ENCODE data around the gene BNC2. TPM values are rescaled to one million over a fixed set of nuclear protein-coding genes. Genes with fewer than 3 reads are reported as not detected.
"Not testable (repeated sequence)": the region's sequence is repeated elsewhere in the genome, so short reads cannot be mapped to it uniquely, and the experiment has no call there.

Gene BNC2
- polyA plus RNA-seq, 1 experiment, result 17.5 TPM

- H3K36me3 ChIP-seq (ENCODE audit: control insufficient read depth, insufficient read depth, low read length), result no peaks in the 10 kb centered on the region
- no peak for DNase-seq (ENCODE audit: low read depth)
- no peak for TF ChIP-seq CTCF (IDR thresholded peaks at IDR 0.05; ENCODE audit: insufficient read depth, low read depth, low read length)
- no peak overlapping the region for H3K4me3 ChIP-seq (ENCODE audit: low read depth, low read length)
- POLR2A ChIA-PET, result no interaction called here
- no peaks in the 10 kb centered on the region for H3K27me3 ChIP-seq (ENCODE audit: control insufficient read depth, insufficient read depth, low read length)
- CTCF ChIA-PET, result no interaction called here
Measured at GRCh38 chr9:16885931-16886330, 15.5 kb upstream of the BNC2 start.

- peak; percentile 85 for DNase-seq (ENCODE audit: low read depth)
- no peak for TF ChIP-seq CTCF (IDR thresholded peaks at IDR 0.05; ENCODE audit: insufficient read depth, low read depth, low read length)
- H3K27me3 ChIP-seq (ENCODE audit: control insufficient read depth, insufficient read depth, low read length), result no peaks in the 10 kb centered on the region
- POLR2A ChIA-PET, result interaction anchor here (0.5 to 0.7 kb wide), 3 partner anchors 10 to 1115 kb away, joined by 3 to 6 read pairs (median 4); no protein-coding TSS in a partner anchor
- no peak overlapping the region for H3K4me3 ChIP-seq (ENCODE audit: low read depth, low read length)
- CTCF ChIA-PET, result interaction anchor here (0.6 to 1.2 kb wide), 3 partner anchors 14 to 1334 kb away, joined by 3 to 5 read pairs (median 3); no protein-coding TSS in a partner anchor
- no peaks in the 10 kb centered on the region for H3K36me3 ChIP-seq (ENCODE audit: control insufficient read depth, insufficient read depth, low read length)
Measured at GRCh38 chr9:16884952-16885513, 14.6 kb upstream of the BNC2 start.

GRCh38 chr9:16884373-16884772 lies 13.9 kb upstream of the BNC2 start:
- CTCF ChIA-PET, result interaction anchor here (0.6 to 1.2 kb wide), 4 partner anchors 11 to 317 kb away, joined by 3 read pairs; no protein-coding TSS in a partner anchor
- POLR2A ChIA-PET, result interaction anchor here (0.7 kb wide), 1 partner anchor 11 kb away, joined by 4 read pairs; no protein-coding TSS in a partner anchor
- no peak for TF ChIP-seq CTCF (IDR thresholded peaks at IDR 0.05; ENCODE audit: insufficient read depth, low read depth, low read length)

GRCh38 chr9:16883586-16883985 lies 13.1 kb upstream of the BNC2 start:
- no peak for TF ChIP-seq CTCF (IDR thresholded peaks at IDR 0.05; ENCODE audit: insufficient read depth, low read depth, low read length)
- Histone ChIP-seq H3K36me3 (ENCODE audit: control insufficient read depth, insufficient read depth, low read length) (no peaks in the 10 kb centered on the region), H3K27me3 (ENCODE audit: control insufficient read depth, insufficient read depth, low read length) (no peaks in the 10 kb centered on the region), H3K4me3 (ENCODE audit: low read depth, low read length) (no peak overlapping the region)
- DNase-seq (ENCODE audit: low read depth), result no peak
- ChIA-PET POLR2A (no interaction called here), CTCF (interaction anchor here (0.9 kb wide), 1 partner anchor 10 kb away, joined by 3 read pairs; no protein-coding TSS in a partner anchor)

More at GRCh38 chr9:16884373-16884772, 13.9 kb upstream of the BNC2 start:
- no peak for DNase-seq (ENCODE audit: low read depth)
- no peak overlapping the region for H3K4me3 ChIP-seq (ENCODE audit: low read depth, low read length)
- no peaks in the 10 kb centered on the region for H3K27me3 ChIP-seq (ENCODE audit: control insufficient read depth, insufficient read depth, low read length)
- H3K36me3 ChIP-seq (ENCODE audit: control insufficient read depth, insufficient read depth, low read length), result no peaks in the 10 kb centered on the region

- CTCF ChIA-PET; POLR2A ChIA-PET; H3K4me3 ChIP-seq (ENCODE audit: low read depth, low read length): not testable (repeated sequence)
Measured at GRCh38 chr9:16882440-16882839, 12.0 kb upstream of the BNC2 start.

GRCh38 chr9:16879416-16879815 lies 8.9 kb upstream of the BNC2 start:
- H3K27me3 ChIP-seq (ENCODE audit: control insufficient read depth, insufficient read depth, low read length), result no peaks in the 10 kb centered on the region
- ChIA-PET POLR2A (no interaction called here), CTCF (no interaction called here)
- DNase-seq (ENCODE audit: low read depth), result no peak
- H3K4me3 ChIP-seq (ENCODE audit: low read depth, low read length), result no peak overlapping the region
- H3K36me3 ChIP-seq (ENCODE audit: control insufficient read depth, insufficient read depth, low read length), result no peaks in the 10 kb centered on the region
- TF ChIP-seq CTCF (IDR thresholded peaks at IDR 0.05; ENCODE audit: insufficient read depth, low read depth, low read length), result no peak

More at GRCh38 chr9:16882440-16882839, 12.0 kb upstream of the BNC2 start:
- not testable (repeated sequence) for H3K27me3 ChIP-seq (ENCODE audit: control insufficient read depth, insufficient read depth, low read length); DNase-seq (ENCODE audit: low read depth); H3K36me3 ChIP-seq (ENCODE audit: control insufficient read depth, insufficient read depth, low read length)
